Activated CD4-positive, alpha-beta T cell treated with anti-CD3 and anti-CD28 coated beads for 24 hours (primary cell): ENCODE data around the gene STAT3.
A peak's percentile ranks its signal among the peaks of the same experiment; 100 is the strongest.
"Not testable (repeated sequence)": the region's sequence is repeated elsewhere in the genome, so short reads cannot be mapped to it uniquely, and the experiment has no call there.

ENCODE experiments used
- DNase-seq, 2 donors: peaks; one replicate each; pipeline ENCODE4 v3.0.0-alpha.2; 2020; ENCODE audit warnings: low read depth in 2 of 2

STAT3 gene

DNA sequence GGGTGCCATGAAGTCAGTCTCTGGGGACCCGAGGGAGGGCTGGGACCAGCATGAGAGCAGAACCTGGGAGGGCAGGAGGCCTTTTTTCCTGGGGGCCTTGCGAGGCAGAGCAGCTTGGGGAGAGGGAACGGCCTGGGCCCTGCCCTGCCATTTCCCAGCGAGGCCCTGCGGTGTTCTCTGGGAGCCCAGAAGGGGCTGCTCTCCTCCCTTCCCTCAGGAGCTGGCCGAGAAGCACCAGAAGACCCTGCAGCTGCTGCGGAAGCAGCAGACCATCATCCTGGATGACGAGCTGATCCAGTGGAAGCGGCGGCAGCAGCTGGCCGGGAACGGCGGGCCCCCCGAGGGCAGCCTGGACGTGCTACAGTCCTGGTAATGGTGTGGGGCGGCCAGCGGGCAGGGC, 88.3 kb downstream of the STAT3 start:
- not testable (repeated sequence) for DNase-seq

DNA sequence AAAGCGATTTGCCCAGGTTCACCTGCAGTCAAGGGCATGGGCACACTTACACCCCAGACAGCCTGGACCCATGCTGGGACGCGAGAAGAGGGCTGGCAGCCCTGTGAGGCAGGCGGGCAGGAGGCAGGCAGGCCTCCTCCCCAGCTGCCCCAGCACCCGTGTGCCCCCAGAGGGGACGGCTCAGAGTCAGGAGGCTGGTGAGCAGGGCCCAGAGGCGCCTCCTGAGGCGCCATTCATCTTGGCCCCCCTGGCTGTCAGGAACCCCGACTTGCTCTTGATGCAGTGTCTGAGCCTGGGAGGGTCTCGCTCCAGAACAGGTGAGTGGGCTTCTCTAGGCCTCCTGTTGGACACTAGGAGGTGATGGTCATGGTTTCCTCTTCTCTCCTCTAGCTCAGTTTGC, 88.9 kb downstream of the STAT3 start:
- DNase-seq = not testable (repeated sequence)

- DNase-seq = not testable (repeated sequence)
These were observed 90.5 kb downstream of the STAT3 start for GRCh38 chr17:42297775-42298174.

DNA sequence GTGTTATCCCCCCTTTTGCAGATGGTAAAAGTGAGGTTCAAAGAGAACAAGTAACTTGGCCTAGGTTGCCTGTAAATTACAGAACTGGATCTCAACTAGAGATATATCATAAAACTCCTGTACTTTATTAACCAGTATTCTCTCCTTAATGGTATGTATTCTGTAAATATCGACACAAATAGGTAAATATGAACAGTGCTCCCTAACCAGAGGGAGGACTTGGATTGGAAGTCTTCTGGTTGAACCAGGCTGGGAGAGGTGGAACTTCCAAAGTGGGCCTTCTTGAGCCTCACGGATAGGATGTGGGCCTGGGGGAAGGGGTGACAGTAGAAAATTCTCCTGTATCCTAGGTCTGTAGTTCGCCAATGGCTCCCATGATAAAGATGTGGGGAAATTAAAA, 92.2 kb downstream of the STAT3 start:
- DNase-seq = no peak

DNA sequence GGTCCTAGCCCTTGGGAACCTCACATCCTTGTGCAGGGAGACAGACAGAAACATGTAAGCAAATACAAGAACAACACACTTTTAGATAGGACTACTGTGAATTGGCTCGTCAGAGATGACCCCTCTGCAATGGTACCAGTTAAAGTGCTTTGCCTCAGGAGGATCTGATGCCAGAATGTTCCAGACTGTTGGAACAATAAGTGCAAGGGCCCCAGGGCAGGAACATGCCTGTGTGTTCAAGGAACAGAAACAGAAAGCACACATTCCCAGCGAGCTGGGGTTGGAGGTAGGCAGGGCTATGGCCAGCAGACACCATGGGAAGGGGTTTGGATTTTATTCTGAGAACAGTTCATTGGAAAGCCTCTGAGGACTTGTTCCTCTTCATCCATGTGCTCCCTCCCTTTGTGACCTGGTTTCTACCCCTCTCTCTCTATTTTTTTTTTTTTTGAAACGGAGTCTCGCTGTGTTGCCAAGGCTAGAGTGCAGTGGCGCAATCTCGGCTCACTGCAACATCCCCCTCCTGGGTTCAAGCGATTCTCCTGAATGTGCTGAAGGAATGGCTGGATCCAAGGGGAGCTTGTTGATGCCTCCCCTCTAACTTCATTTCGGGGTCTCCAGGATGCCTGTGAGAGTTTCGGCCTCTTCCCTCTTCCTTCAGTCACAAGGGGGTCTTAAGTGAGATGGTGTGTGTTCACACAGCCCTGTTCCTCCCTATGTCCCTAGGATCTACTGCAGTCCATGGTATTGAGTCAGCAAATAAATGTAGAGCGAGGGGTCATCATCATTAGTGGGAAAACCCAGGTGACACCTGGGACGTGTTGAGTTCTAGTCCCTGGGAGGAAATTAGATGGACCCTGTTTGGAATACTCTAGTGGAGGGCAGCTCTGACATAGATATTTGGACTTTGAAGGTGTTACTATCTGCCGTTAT, 93.5 kb downstream of the STAT3 start:
- no peak for DNase-seq

GRCh38 chr17:42291129-42291528, 97.1 kb downstream of the STAT3 start:
- no peak for DNase-seq

- no peak for DNase-seq
These were observed 97.7 kb downstream of the STAT3 start for GRCh38 chr17:42290577-42290976.

DNA sequence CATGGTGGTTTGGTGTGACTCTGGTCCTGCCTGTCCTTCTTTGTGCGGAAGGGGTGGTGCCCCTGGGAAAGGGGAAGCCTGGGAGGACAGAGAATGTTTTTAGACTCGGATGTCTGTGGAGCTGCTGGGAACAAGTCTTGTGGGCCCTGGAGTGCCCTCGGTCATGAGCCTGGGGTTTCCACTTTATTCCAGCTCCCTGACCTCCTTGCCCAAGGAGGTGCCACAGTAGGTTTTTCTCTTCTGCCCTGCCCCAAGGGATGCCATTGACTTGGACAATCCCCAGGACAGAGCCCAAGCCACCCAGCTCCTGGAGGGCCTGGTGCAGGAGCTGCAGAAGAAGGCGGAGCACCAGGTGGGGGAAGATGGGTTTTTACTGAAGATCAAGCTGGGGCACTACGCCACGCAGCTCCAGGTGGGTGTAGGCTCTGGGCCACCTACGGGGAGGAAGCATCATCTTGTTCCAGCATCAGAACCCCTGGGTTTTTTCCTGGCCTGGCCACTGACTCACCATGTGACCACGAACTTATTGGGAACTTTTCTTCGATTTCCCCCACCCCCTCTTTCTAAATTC, 98.5 kb downstream of the STAT3 start:
- DNase-seq = peak; percentile 57 to 58

- no peak for DNase-seq
These were observed 99.2 kb downstream of the STAT3 start for GRCh38 chr17:42288803-42289610.

DNA sequence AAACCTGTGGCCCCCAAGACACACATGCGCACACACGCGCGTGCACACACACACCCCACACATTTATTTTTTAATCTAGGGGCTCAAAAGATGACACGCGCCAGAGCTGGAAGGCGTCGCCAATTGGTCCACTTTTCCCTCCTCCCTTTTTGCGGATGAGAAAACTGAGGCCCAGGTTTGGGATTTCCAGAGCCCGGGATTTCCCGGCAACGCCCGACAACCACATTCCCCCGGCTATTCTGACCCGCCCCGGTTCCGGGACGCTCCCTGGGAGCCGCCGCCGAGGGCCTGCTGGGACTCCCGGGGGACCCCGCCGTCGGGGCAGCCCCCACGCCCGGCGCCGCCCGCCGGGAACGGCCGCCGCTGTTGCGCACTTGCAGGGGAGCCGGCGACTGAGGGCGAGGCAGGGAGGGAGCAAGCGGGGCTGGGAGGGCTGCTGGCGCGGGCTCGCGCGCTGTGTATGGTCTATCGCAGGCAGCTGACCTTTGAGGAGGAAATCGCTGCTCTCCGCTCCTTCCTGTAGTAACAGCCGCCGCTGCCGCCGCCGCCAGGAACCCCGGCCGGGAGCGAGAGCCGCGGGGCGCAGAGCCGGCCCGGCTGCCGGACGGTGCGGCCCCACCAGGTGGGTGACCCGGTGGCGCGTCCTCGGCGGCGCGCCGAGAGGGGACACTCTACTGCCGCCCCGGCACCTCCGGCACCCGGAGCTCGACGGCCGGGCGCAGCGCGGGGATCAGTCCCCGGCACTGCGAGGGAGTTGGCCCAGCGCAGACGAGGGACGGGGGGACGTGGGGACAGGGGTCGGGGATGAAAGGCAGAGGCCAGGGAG, 100.1 kb downstream of the STAT3 start, which contains the start of gene STAT5A:
Gene STAT5A (plus strand): TSS at position 522 of the 826 bp plus-strand sequence. CDS start 914 bp downstream, outside the sequence.
- no peak for DNase-seq

- no peak for DNase-seq
These were observed 100.8 kb downstream of the STAT3 start for GRCh38 chr17:42287305-42287976.

DNA sequence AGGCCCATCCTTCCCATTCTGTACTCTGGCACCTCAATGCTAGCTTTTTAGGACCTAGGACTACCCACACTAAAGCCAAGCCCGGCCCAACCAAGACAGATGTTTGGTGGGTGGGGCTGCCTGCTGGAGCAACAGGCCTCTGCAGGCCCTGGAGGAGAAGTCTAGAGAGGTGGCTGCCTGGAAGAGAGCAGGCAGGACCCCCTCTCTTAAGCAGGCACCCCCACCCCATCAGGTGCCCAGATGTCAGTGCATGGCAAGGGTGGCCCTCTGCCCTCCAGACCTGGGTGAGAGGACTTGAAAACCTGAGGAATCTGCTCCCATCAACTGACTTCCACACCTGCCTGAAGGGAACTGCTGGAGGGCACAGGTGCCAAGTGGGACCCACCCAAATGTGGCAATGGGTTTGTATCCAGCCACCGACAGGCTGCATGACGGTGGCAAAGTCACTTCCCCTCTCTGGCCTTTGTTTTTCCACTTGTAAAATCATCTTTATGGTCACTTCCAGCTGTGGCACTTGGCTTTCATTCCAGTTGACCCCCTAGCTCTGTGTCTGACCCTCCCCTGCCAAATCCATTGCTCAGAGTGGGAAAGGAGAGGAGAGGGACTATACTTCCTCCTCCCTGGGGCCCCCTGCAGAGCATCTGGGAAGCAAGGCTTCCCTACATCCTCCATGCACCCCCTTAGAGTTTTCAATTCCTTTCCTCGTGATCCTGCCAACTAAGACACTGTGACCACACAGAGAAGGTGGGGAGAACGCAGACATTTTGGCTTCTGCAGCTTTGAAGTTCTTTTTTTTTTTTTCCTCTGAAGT, 101.6 kb downstream of the STAT3 start:
- no peak for DNase-seq

DNA sequence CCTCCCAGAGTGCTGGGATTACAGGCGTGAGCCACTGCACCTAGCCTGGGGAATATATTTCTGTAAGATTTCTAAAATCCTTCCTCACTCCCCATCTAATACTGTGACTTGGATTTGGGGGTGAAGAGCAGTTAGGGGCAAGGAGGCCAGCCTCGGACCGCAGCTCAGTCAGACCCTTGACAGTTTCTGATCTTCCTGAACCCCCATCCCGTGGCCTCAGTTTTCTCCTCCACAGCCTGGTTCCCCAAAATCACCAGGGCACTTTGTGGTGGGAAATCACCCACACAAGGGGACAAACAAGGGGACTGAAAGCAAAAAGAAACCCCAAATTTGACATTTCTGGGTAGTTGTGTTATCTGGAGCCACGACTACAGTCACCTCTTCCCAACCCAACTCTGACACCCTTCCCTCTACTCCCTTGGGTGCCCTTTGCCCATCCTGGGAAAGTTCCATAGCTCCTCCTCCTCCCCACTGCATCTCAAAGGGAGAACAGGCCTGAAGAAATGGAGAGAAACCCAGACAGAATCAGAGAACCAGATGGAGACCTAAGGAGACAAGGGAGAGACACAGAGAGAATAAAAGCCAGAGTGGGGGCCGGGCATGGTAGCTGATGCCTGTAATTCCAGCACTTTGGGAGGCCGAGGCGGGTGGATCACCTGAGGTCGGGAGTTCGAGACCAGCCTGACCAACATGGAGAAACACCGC, 102.7 kb downstream of the STAT3 start:
- no peak for DNase-seq

DNA sequence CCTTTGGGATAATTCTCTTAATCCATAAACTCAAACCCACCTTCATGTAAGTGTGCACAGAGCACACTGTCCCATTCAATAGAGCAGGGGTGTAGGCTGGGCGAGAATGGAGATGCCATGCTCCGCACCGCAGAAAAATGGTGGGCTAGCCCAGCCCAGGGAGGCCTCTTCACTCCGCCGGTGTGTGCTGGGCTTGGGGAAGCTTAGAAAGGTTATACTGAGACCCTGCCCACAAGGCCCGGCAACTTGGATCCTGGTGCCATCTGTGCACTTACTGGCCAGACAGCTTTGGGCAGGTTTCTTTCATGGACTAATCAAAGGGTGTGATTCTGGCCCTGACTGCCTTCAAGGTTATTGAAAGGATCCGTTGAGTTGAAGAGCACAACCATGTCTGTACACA, 103.7 kb downstream of the STAT3 start:
- DNase-seq = no peak

DNA sequence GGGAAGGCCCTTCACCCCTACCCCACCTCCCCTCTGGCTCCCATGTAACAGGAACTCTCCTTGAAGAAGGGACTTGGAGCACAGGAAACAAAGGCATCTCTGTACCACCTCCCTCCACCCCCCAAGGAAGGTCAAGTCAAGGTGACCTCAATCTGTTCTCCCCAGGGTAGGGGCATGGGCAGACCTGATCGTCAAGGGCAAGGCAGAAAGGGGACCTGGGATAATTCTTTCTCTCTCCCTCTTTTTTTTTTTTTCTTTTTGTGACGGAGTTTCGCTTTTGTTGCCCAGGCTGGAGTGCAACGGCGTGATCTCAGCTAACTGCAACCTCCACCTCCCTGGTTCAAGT, 104.2 kb downstream of the STAT3 start:
- no peak for DNase-seq

- DNase-seq = no peak
These were observed 104.8 kb downstream of the STAT3 start for GRCh38 chr17:42283241-42284023.

DNA sequence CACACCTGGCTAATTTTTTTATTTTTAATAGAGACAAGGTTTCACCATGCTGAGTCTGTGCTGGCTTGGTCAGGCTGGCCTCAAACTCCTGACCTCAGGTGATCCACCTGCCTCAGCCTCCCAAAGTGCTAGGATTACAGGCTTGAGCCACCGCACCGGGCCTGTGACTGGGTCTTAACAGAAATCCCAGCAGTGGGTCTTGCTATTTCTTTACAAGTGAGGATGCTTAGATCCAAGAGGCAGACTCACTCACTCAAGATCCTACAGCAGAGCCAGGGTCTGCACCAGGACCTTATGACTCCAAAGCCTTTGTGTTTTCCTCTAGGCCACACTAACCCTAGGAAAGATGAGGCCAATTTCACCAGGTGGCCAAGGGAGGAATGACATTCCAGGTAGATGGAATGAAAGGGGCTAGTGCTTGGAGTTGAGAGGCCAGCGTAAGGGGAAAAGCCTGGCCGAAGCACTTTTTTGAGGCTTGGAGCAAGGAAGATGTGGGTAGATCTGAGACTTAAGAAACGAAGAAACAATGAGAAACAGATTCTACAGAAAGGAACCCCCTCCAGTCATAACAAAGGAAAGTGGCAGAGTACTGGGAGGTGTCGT, 105.7 kb downstream of the STAT3 start:
- DNase-seq = no peak

GRCh38 chr17:42281571-42282096, 106.6 kb downstream of the STAT3 start:
- DNase-seq = no peak
